Hepatocyte (in vitro differentiated cells): ENCODE measurements around the gene OGFR.

Source experiments
- EZH2 ChIP-seq: fragments of 200-600 bp; sonication (generic); IDR thresholded peaks from 2 replicates; pipeline ENCODE4 v1.6.1; 2016; ENCODE audit warnings: antibody characterized with exemption, mild to moderate bottlenecking, borderline replicate concordance
- EZH2phosphoT487 ChIP-seq: fragments of 200-600 bp; sonication (generic); IDR thresholded peaks from one replicate; pipeline ENCODE4 v1.6.1; 2018; ENCODE audit warnings: antibody characterized with exemption, mild to moderate bottlenecking, low read depth, moderate library complexity; ENCODE audit not compliant: unreplicated experiment, severe bottlenecking

DNA sequence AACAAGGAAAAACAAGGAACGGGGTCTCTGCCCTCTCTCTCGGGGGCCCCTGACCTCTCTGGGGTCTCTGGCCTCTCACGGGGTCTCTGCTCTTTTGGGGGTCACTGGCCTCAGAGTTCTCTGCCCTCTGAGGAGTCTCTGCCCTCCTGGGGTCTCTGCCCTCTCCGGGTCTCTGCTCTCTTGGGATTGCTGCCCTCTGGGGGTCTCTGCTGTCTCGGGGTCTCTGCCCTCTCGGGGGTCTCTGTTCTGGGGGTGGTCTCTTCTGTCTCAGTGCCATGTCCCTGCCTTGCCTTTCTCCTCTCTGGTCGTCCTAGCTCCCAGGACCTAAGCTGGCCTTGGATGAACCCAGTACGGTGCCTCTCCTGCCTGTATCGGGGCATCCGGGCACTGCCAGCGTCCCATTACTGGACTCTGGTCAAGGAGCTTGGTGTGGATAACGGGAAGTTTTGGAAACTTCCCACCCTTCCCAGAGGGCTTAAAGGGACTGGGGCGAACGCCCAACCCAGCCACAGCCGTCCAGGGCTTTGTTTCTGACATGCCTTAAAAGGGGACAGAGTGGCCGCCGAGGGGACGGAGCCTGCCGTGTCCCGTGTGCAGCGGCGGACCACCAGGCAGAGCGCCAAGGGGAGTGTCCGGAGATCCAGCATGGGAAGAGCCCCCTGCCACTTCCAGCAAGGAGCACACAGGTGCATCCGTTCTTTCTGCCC is 33.1 kb upstream of the OGFR start:
- TF ChIP-seq EZH2 (no peak), EZH2phosphoT487 (no peak)
